Caco-2 (cell line): ENCODE measurements around the gene LYZL1. TPM values are rescaled to one million over a fixed set of nuclear protein-coding genes. Genes with fewer than 3 reads are reported as not detected.

Experiments
- BruUV-seq: library from RNA; stranded (reverse); fragments of 400-500 nt; replicated peaks from 2 replicates; lab custom pipeline; 2021; lab: Mats Ljungman, UMichigan
- CTCF ChIA-PET: fragments of 300-600 bp; sonication (Branson Sonifier 250); formaldehyde crosslinking; loops from one replicate; lab custom pipeline; 2022; ENCODE audit warnings: antibody characterized with exemption; lab: Charles Lee
- POLR2A ChIA-PET: fragments of 300-600 bp; sonication (Branson Sonifier 250); formaldehyde crosslinking; loops from one replicate; lab custom pipeline; 2022; ENCODE audit warnings: antibody characterized with exemption; lab: Charles Lee
- DNase-seq, 2 experiments: peaks; one replicate each; pipeline versions ENCODE4 v3.0.0 to v3.0.0-alpha.2; 2020 to 2022
- H3K27me3 ChIP-seq: replicated peaks from 2 replicates; pipeline ENCODE4 v1.6.0; 2011; ENCODE audit warnings: low read length; ENCODE audit not compliant: control insufficient read depth, insufficient read depth
- H3K36me3 ChIP-seq: 2 replicates; pipeline ENCODE4 v1.5.1; 2011; ENCODE audit warnings: low read length; ENCODE audit not compliant: control insufficient read depth, insufficient read depth
- H3K4me1 ChIP-seq: fragments of 250-450 bp; sonication (Bioruptor Pico); 2 replicates; pipeline ENCODE4 v1.5.1; 2020; ENCODE audit warnings: mild to moderate bottlenecking
- H3K4me3 ChIP-seq: 2 replicates; pipeline ENCODE4 v1.5.1; 2011; ENCODE audit warnings: low read depth, mild to moderate bottlenecking, control low read depth, low read length
- H3K9me3 ChIP-seq: fragments of 250-450 bp; sonication (Bioruptor Pico); 2 replicates; pipeline ENCODE4 v1.5.1; 2020; ENCODE audit warnings: mild to moderate bottlenecking, moderate library complexity
- H3K27ac Mint-ChIP-seq: one replicate; pipeline ENCODE4 v1.8.0; 2022; ENCODE audit warnings: mixed read lengths; ENCODE audit not compliant: unreplicated experiment
- H3K27me3 Mint-ChIP-seq: one replicate; pipeline ENCODE4 v1.8.0; 2022; ENCODE audit warnings: mixed read lengths; ENCODE audit not compliant: insufficient read depth, unreplicated experiment
- H3K36me3 Mint-ChIP-seq: one replicate; pipeline ENCODE4 v1.8.0; 2022; ENCODE audit warnings: mild to moderate bottlenecking, mixed read lengths; ENCODE audit not compliant: insufficient read depth, unreplicated experiment
- H3K4me1 Mint-ChIP-seq: one replicate; pipeline ENCODE4 v1.8.0; 2022; ENCODE audit warnings: low read depth, mixed read lengths; ENCODE audit not compliant: unreplicated experiment
- H3K4me3 Mint-ChIP-seq: one replicate; pipeline ENCODE4 v1.8.0; 2022; ENCODE audit warnings: mild to moderate bottlenecking, moderate library complexity, mixed read lengths; ENCODE audit not compliant: unreplicated experiment
- H3K9me3 Mint-ChIP-seq: one replicate; pipeline ENCODE4 v1.8.0; 2022; ENCODE audit warnings: mixed read lengths; ENCODE audit not compliant: unreplicated experiment
- intact Hi-C: fragments of 100-400 bp; cut with micrococcal nuclease; formaldehyde crosslinking; loops from one replicate; pipeline ENCODE4 v1.10.0; 2022; ENCODE audit not compliant: unreplicated experiment
- total RNA-seq: library from RNA; stranded (reverse); gene quantifications from 2 replicates; pipeline ENCODE4 v1.2.3, GENCODE V29; 2022
- TF ChIP-seq, protein P1 (sequence below), 2 experiments: fragments of 200-600 bp in 1 of 2; IDR thresholded peaks; 1 replicate in 1 of 2; 2 replicates in 1 of 2; pipeline versions ENCODE4 v1.5.1 to v1.8.0; 2011 to 2022; ENCODE audit warnings: antibody characterized with exemption in 1 of 2, control low read depth in 1 of 2, inconsistent platforms in 1 of 2, low read depth in 1 of 2, low read length in 1 of 2, mild to moderate bottlenecking in 1 of 2, moderate library complexity in 1 of 2; ENCODE audit not compliant: insufficient read depth in 1 of 2, severe bottlenecking in 1 of 2, unreplicated experiment in 1 of 2

Gene LYZL1
- total RNA-seq, 1 experiment from 2014 or later, result not detected

DNA sequence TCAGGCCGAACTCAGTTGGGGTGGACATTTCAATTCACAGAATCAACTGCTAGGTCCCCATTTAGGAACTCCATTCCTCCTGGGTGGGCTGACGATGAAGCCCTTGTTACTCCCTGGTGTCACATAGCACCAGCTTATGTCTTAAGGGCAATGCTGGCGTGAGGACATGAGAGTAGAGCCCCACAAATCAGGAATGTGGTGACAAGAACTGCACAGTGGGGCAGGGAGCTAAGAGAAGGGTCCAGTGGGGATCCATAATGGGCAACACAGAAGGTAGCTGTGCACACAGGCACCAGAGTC, 57.0 kb downstream of the LYZL1 start:
- CTCF ChIA-PET, result no interaction called here
- TF ChIP-seq, protein P1, sequence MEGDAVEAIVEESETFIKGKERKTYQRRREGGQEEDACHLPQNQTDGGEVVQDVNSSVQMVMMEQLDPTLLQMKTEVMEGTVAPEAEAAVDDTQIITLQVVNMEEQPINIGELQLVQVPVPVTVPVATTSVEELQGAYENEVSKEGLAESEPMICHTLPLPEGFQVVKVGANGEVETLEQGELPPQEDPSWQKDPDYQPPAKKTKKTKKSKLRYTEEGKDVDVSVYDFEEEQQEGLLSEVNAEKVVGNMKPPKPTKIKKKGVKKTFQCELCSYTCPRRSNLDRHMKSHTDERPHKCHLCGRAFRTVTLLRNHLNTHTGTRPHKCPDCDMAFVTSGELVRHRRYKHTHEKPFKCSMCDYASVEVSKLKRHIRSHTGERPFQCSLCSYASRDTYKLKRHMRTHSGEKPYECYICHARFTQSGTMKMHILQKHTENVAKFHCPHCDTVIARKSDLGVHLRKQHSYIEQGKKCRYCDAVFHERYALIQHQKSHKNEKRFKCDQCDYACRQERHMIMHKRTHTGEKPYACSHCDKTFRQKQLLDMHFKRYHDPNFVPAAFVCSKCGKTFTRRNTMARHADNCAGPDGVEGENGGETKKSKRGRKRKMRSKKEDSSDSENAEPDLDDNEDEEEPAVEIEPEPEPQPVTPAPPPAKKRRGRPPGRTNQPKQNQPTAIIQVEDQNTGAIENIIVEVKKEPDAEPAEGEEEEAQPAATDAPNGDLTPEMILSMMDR (IDR thresholded peaks at IDR 0.05; ENCODE audit: insufficient read depth in 1 of 2, low read depth in 1 of 2, low read length in 1 of 2, severe bottlenecking in 1 of 2, unreplicated experiment in 1 of 2), result no peak
- no peak overlapping the region for H3K4me3 ChIP-seq
- H3K27me3 Mint-ChIP-seq, result no peaks in the 10 kb centered on the region
- POLR2A ChIA-PET, result no interaction called here
- intact Hi-C loops, result no loop called here
- peaks cover 3% of the 10 kb centered on the region for H3K4me1 Mint-ChIP-seq
- no peak overlapping the region for H3K27ac Mint-ChIP-seq
- DNase-seq, result no peak
- BruUV-seq, result no TSS peak
- no peaks in the 10 kb centered on the region for H3K36me3 ChIP-seq
- H3K4me3 Mint-ChIP-seq, result no peak overlapping the region
- no peaks in the 10 kb centered on the region for H3K36me3 Mint-ChIP-seq
- peaks cover 39% of the 10 kb centered on the region for H3K9me3 Mint-ChIP-seq
- H3K4me1 ChIP-seq, result no peaks in the 10 kb centered on the region
- no peaks in the 10 kb centered on the region for H3K27me3 ChIP-seq
- H3K9me3 ChIP-seq, result peaks cover 5% of the 10 kb centered on the region; the same call in 1 of the 2 replicates

DNA sequence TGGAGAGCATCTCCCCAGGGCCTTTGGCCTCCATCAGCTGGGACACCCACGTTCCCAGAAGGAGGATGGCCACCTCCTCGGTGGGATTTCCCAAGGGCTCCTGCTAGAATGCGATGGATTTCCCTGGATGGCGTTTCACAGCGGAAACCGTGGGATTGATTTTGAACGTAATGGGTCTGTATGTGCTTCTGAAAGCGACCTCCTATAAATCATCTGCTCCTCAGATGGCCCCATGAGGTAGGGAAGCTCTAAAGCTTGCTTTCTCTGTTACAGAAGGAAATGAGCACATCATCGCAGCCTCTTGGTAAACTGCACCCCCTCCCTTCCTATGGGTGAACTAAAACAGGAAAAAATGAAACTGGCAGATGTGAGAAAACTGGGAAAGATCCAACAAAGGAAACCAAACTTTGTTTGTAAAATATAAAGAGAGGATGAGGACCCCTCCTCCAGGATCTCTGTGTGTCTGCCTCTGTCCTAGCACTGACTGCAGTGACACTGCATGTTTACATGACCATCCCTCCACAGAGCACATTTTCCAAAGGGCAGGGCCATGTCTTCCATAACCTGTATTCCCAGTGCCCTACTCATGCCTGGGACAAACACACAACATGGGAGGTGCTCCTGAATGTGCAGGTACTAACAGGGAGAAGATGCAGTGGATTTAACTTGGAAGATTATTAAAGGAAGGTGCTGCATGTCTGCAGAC, 57.6 kb downstream of the LYZL1 start:
- Histone ChIP-seq H3K36me3 (no peaks in the 10 kb centered on the region), H3K4me3 (no peak overlapping the region), H3K4me1 (no peaks in the 10 kb centered on the region), H3K9me3 (peaks cover 5% of the 10 kb centered on the region; the same call in 1 of the 2 replicates), H3K27me3 (no peaks in the 10 kb centered on the region)
- CTCF ChIA-PET, result no interaction called here
- Mint-ChIP-seq H3K27ac (no peak overlapping the region), H3K9me3 (peaks cover 36% of the 10 kb centered on the region), H3K4me1 (peaks cover 6% of the 10 kb centered on the region), H3K27me3 (no peaks in the 10 kb centered on the region), H3K4me3 (no peak overlapping the region), H3K36me3 (no peaks in the 10 kb centered on the region)
- no peak for DNase-seq
- intact Hi-C loops, result no loop called here
- POLR2A ChIA-PET, result no interaction called here
- no TSS peak for BruUV-seq
- TF ChIP-seq, protein P1 (IDR thresholded peaks at IDR 0.05; ENCODE audit: insufficient read depth in 1 of 2, low read depth in 1 of 2, low read length in 1 of 2, severe bottlenecking in 1 of 2, unreplicated experiment in 1 of 2), result no peak

DNA sequence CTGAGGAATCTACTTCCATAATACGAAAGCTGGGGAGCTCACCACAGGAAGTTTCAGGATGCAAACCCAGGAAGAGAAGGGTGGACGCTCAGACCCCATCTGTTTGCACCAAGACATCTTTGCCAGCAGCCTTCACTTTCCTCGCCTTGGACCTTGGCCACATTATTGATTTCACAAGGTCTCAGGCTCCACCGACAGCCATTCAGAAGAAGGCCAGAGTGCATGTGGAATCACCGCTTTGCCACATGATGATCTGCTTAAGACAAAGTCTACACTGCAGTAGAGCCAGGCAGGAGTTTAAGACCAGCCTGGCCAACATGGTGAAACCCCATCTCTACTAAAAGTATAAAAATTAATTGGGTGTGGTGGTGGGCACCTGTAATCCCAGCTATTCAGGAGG, 60.0 kb downstream of the LYZL1 start:
- Histone ChIP-seq H3K36me3 (no peaks in the 10 kb centered on the region), H3K4me3 (no peak overlapping the region), H3K27me3 (no peaks in the 10 kb centered on the region), H3K4me1 (no peaks in the 10 kb centered on the region), H3K9me3 (no peaks in the 10 kb centered on the region)
- intact Hi-C loops, result no loop called here
- Mint-ChIP-seq H3K9me3 (peaks cover 12% of the 10 kb centered on the region), H3K36me3 (no peaks in the 10 kb centered on the region), H3K27me3 (no peaks in the 10 kb centered on the region), H3K4me3 (no peak overlapping the region), H3K27ac (no peak overlapping the region), H3K4me1 (peaks cover 6% of the 10 kb centered on the region)
- POLR2A ChIA-PET, result no interaction called here
- no TSS peak for BruUV-seq
- DNase-seq, result no peak
- TF ChIP-seq, protein P1 (IDR thresholded peaks at IDR 0.05; ENCODE audit: insufficient read depth in 1 of 2, low read depth in 1 of 2, low read length in 1 of 2, severe bottlenecking in 1 of 2, unreplicated experiment in 1 of 2), result no peak
- CTCF ChIA-PET, result no interaction called here
